ENCODE measurements around the gene DYDC1. TPM values are rescaled to one million over a fixed set of nuclear protein-coding genes. Genes with fewer than 3 reads are reported as not detected.

Gene DYDC1
- total RNA-seq, 4 donors from 2014 or later, result not detected

- no peak for DNase-seq (ENCODE audit: low spot score in 2 of 2)
- H3K4me3 ChIP-seq (ENCODE audit: low read depth, poor library complexity, severe bottlenecking), result no peak overlapping the region
- intact Hi-C loops (cut with DNase I; ENCODE audit: low total_unique reads), result no loop called here
- no peak for TF ChIP-seq POLR2A (IDR thresholded peaks at IDR 0.05)
- TF ChIP-seq CTCF (IDR thresholded peaks at IDR 0.05), result no peak
- 84 to 88% methylated on average over 5 of the region's 5 CpGs for WGBS, 2 donors
Measured at GRCh38 chr10:80357851-80358125, 1.2 kb upstream of the DYDC1 start.

GRCh38 chr10:80356989-80357850, 665 bp upstream of the DYDC1 start:
- no peak for TF ChIP-seq POLR2A (IDR thresholded peaks at IDR 0.05)
- no peak for TF ChIP-seq CTCF (IDR thresholded peaks at IDR 0.05)
- intact Hi-C loops (cut with DNase I; ENCODE audit: low total_unique reads), result no loop called here
- no peak for DNase-seq (ENCODE audit: low spot score in 2 of 2)
- 8% methylated on average over 49 to 50 of the region's 50 CpGs for WGBS, 2 donors
- peak overlapping the region; percentile 6 for H3K4me3 ChIP-seq (ENCODE audit: low read depth, poor library complexity, severe bottlenecking)

GRCh38 chr10:80351220-80351619, 5.3 kb downstream of the DYDC1 start:
- TF ChIP-seq CTCF (IDR thresholded peaks at IDR 0.05) (no peak), POLR2A (IDR thresholded peaks at IDR 0.05) (no peak)
- 94 to 98% methylated on average over 3 of the region's 3 CpGs for WGBS, 2 donors
- intact Hi-C loops (cut with DNase I; ENCODE audit: low total_unique reads), result no loop called here
- no peak overlapping the region for H3K4me3 ChIP-seq (ENCODE audit: low read depth, poor library complexity, severe bottlenecking)
- no peak for DNase-seq (ENCODE audit: low spot score in 2 of 2)

GRCh38 chr10:80350251-80350650, 6.3 kb downstream of the DYDC1 start:
- intact Hi-C loops (cut with DNase I; ENCODE audit: low total_unique reads), result no loop called here
- WGBS, 2 donors, result 82% methylated on average over 3 of the region's 3 CpGs
- no peak overlapping the region for H3K4me3 ChIP-seq (ENCODE audit: low read depth, poor library complexity, severe bottlenecking)
- DNase-seq (ENCODE audit: low spot score in 2 of 2), result no peak
- no peak for TF ChIP-seq POLR2A (IDR thresholded peaks at IDR 0.05)
- TF ChIP-seq CTCF (IDR thresholded peaks at IDR 0.05), result no peak

GRCh38 chr10:80344912-80345311, 11.6 kb downstream of the DYDC1 start:
- no peak for TF ChIP-seq POLR2A (IDR thresholded peaks at IDR 0.05)
- no peak for TF ChIP-seq CTCF (IDR thresholded peaks at IDR 0.05)
- no peak for DNase-seq (ENCODE audit: low spot score in 2 of 2)
- WGBS, 2 donors, result 63 to 66% methylated on average over 2 of the region's 2 CpGs
- intact Hi-C loops (cut with DNase I; ENCODE audit: low total_unique reads), result no loop called here
- no peak overlapping the region for H3K4me3 ChIP-seq (ENCODE audit: low read depth, poor library complexity, severe bottlenecking)

GRCh38 chr10:80344276-80344675, 12.3 kb downstream of the DYDC1 start:
- intact Hi-C loops (cut with DNase I; ENCODE audit: low total_unique reads), result no loop called here
- 69 to 74% methylated on average over 1 of the region's 1 CpG for WGBS, 2 donors
- TF ChIP-seq CTCF (IDR thresholded peaks at IDR 0.05), result no peak
- no peak for DNase-seq (ENCODE audit: low spot score in 2 of 2)
- no peak overlapping the region for H3K4me3 ChIP-seq (ENCODE audit: low read depth, poor library complexity, severe bottlenecking)

Measured in lower leg skin (tissue), 4 donors.